LoVo (cell line): ENCODE data around the gene SRSF12.
A peak's percentile ranks its signal among the peaks of the same experiment; 100 is the strongest.
"Not testable (repeated sequence)": the region's sequence is repeated elsewhere in the genome, so short reads cannot be mapped to it uniquely, and the experiment has no call there.

Experiments used
- DNase-seq: peaks from one replicate; pipeline ENCODE4 v3.0.0-alpha.2; 2016; ENCODE audit warnings: low spot score

Gene SRSF12

DNA sequence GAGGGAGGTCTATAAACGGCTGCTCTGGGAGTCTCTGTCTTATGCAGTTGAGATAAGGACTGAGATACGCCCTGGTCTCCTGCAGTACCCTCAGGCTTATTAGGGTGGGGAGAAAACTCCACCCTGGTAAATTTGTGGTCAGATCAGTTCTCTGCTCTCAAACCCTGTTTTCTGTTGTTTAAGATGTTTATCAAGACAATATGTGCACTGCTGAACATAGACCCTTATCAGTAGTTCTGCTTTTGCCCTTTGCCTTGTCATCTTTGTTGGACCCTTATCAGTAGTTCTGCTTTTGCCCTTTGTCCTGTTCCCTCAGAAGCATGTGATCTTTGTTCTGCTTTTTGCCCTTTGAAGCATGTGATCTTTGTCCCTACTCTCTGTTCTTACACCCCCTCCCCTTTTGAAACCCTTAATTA is 10.4 kb upstream of the SRSF12 start:
- not testable (repeated sequence) for DNase-seq

DNA sequence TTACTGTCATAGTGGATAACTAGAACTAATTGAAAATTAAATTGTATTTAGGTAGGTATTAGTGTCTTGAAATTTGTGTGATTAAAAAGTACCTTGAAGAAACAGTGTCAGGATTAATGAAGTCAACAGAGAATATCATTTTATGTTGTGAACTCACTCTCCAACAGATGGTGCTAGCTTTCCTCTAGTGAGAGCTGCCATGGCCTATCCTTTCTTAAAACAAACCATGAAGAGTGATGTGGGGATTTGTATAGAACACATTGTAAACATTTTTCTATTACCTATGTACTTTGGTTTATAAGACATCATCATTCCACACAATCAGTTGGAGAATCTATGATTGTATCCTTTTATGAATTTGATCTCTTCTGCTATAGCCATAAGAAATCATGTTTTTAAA is 4.8 kb upstream of the SRSF12 start:
- DNase-seq = peak; percentile 49

DNA sequence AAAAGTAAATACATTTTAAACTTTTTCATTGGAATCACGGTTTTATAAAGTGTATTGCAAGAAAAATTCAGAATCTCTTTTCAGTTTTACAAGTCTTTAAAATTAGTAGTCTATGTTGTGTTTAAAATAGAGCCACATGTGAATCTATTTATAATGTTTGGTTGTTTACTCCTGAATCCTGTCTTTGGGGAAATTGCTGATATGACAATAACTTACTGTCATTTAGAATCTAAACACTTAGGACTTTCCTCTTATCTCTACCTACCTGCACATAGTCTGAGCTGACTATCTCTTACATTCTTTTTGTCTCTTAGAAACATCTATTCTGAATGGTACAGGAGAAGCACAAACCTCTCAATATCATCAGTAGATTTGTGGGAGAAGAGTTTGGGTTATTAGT is 4.1 kb upstream of the SRSF12 start:
- no peak for DNase-seq

- DNase-seq = no peak
Measured at GRCh38 chr6:89120371-89120770, 2.5 kb upstream of the SRSF12 start.

GRCh38 chr6:89118931-89119330 is 1.1 kb upstream of the SRSF12 start:
- no peak for DNase-seq

DNA sequence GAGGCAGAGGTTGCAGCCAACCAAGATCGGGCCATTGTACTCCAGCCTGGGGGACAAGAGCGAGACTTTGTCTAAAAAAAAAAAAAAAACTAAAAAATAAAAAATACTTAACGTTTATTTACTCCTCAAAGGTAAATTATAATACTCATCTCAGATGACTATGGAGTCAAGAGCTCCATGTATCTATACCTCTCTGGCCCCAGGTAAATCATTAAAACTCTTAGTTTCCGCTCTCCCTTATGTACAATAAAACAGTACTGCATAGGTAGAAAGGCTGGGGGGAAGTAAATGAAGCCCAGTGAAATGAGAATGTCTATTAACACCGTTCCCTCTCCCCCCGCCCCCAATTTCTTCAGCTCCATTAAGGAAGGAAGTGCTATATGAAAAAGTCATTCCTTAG is 1.2 kb downstream of the SRSF12 start:
- no peak for DNase-seq

DNA sequence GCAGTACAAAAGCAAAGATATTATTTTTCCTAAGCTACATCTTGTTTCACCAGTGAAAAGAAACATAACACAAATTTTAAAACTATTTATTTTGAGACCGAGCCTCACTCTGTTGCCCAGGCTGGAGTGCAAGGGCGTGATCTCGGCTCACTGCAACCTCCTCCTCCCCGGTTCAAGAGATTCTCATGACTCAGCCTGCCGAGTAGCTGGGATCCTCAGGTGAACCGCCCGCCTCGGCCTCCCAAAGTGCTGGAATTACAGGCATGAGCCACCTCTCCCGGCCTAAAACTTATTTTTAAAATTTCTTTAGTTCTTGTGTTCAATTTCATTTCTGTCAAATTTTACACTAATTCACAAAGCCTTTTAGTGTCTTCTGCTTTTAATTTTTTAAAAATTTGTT is 5.9 kb downstream of the SRSF12 start:
- no peak for DNase-seq

DNA sequence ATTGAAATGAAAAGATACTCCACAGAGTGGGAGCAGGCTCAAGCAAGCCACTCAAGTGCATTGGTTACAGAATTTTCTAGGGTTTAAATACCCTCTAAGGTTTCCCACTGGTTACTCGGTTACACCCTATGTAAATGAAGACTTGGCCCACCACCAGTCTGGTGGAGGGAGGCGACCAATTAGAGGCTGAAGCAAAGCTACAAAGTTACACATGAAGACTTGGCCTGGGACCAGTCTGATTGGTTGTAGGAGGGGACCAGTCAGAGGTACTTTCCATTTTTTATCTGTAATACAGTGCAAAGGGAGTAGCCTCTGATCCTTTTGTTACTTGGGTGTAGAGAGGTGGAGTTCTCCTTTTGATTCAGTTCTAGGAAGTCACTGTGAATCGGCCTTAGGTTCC is 7.6 kb downstream of the SRSF12 start:
- no peak for DNase-seq

GRCh38 chr6:89100114-89100513 is 17.8 kb downstream of the SRSF12 start:
- DNase-seq = no peak

GRCh38 chr6:89098461-89098860 is 19.4 kb downstream of the SRSF12 start:
- DNase-seq = no peak

DNA sequence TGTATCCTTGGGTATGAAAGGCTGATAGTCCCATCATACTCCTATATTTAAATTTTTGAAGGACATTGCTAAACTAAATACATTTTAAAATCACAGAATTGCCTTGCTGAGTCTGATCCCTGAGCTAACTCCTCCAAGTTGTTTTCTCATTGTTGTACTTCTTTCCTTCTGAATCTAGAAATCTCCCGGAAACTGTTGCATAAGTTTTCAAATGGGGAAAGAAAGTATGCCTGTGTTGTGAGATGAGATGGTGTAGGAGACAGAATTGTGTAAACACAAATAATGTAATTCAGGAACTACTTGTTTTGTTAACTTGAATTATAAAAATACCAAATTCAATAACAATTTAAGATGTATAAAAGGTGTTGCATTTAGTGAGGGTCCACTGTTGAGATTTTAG is 30.0 kb downstream of the SRSF12 start:
- DNase-seq = no peak

GRCh38 chr6:89085409-89086205 is 32.3 kb downstream of the SRSF12 start:
- DNase-seq = no peak

- no peak for DNase-seq
Measured at GRCh38 chr6:89084954-89085353, 32.9 kb downstream of the SRSF12 start.

DNA sequence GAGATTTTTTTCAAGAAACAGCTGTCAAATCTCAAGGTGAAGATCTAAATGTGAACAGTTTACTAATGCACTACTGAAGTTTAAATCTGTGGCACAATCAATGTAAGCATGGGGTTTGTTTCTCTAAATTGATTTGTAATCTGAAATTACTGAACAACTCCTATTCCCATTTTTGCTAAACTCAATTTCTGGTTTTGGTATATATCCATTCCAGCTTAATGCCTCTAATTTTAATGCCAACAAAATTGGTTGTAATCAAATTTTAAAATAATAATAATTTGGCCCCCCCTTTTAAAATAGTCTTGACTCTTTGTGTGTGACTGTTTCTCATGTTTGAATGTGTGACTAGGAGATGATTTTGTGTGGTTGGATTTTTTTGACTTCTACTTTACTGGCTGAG is 33.3 kb downstream of the SRSF12 start:
- DNase-seq = no peak

DNA sequence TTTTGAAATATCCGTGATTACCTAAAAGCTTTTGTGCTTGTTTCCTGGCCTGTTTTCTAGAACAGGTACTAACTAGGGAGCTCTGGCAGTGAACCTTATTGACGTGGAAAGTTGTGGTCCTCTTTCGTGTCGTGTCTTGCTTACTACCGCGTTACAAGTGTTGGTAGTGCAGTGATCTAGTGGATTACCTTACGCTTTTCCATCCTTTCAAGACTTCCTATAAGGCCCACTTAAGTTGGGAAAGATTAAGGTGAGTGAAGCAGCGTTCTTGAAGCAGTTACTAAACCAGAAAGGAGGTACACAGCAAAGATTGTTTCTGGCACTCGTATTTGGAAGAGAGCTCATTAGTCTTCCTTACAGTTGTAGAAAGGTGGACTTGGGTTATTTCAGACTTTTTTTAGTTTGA is 35.4 kb downstream of the SRSF12 start:
- no peak for DNase-seq

DNA sequence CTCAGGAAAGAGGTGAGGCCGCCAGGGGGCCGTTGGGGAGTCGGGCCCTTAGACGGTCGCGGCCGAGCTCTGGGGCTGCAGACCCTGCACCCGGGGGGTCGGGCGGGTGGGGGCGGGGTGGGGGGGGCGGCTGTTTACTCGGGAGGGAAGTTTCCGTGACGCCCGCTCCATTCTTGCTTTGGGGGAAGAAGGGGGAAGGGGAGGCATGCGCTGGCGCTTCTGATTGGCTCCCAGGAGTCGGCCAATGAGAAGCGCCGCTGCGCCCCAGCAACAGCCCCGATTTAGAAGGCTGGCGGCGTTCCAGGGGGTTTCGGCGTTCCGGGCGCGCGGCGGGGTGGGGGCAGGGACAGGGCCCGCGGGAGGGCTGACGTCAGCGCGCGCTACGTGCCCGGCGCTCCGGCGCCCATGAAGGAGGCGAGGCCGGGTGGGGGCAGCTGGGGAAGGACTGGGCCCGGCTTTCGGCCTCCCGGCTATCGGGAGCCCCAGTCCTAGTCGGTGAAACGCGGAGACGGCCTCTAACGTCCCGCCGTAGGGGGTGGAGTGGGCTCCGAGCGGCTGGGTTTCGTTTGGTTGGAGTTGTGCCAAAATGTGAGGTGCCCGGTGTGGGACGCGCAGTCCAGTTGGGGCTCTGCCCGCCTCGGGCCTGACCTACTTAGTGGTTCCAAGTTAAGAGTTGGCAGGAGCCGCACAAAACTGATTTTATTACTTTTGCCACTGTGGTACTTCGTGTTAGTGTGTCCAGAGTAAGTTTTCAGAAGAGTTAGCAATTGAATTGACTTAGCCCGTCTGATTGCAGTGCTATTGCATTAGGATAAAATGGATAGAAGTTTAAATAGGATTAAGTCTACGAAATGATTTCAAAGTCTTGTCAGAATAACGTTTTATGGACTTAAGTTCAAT is 36.2 kb downstream of the SRSF12 start:
- peak; percentile 97 for DNase-seq

DNA sequence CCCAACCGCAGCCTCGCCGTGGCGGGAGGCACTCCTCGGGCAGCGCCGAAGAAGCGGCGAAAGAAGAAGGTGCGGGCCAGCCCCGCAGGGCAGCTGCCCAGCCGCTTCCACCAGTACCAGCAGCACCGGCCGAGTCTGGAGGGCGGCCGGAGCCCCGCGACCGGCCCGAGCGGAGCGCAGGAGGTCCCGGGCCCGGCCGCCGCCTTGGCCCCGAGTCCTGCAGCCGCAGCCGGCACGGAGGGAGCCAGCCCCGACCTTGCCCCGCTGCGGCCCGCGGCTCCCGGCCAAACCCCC is 36.8 kb downstream of the SRSF12 start:
- peak; percentile 2 for DNase-seq

DNA sequence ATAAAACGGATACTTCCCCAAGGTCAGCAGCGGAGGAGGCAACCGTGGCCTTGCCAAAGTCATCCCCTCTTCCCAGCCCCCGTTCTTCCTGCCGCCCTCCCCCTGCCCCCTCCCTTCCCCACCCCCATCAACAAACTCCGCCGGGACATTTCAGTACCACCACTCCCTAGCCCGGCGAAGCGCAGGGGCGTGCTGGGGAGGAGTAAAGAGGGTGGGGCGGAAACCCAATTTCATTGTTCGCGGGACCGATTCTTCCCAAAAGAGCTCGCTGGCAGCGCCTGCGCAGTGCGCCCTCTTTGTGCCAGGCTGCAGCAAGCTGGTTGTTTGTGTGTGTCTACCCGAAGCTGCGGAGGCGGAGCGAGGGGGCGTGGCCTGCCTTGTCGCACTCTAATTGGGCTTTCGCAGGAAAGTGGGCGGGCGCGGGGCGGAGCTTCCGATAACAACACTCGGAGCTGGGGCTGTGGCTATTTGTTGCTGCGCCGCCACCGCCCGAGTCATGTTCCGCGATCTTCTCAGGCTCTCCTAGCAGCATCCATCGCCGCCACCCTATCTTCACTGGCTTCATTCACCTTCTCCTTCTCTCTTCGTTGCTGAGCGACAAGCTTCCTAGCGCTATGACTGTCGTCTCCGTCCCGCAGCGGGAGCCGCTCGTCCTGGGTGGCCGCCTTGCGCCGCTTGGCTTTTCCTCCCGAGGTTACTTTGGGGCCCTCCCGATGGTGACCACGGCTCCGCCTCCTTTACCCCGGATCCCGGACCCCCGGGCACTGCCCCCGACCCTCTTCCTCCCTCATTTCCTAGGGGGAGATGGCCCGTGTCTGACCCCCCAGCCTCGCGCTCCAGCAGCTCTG is 37.4 kb downstream of the SRSF12 start, which contains the start of gene PNRC1:
Gene PNRC1 (plus strand): TSS at position 471 of the 848 bp plus-strand sequence. CDS start 144 bp downstream, at position 615.
- DNase-seq = peak; percentile 99

DNA sequence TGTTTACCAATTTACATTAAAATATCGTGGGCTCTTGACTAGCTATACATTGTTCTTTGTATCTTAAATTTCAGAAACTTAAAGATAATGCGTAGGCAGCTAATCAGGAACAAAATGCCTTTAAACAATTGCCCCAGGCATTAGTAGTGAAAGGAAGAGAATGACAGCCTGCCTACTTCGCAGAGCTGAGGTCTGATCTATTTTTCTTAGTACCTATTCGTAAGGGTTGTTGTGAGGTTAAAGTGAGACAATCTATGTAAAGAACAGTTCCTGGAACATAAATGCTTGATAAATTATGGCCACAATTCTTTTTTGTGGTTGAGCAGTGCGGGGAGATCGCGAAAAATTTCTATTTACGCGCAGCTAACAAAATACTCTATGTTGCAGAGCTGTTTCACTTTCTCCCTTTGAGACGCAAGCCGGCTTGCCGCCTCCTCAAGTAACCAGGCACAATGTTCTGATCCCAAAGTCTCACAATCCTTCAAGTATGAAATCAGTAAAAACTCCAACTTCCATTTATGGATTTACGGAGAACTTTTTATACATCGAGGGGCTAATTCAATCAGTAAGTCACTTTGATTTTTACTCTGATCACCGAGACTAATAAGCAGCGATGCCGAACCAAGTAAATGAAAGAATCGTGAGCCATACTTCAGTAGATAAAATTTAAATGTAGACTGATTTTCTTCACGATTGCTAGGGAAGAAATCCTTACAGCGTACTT is 38.2 kb downstream of the SRSF12 start:
- peak; percentile 26 for DNase-seq

DNA sequence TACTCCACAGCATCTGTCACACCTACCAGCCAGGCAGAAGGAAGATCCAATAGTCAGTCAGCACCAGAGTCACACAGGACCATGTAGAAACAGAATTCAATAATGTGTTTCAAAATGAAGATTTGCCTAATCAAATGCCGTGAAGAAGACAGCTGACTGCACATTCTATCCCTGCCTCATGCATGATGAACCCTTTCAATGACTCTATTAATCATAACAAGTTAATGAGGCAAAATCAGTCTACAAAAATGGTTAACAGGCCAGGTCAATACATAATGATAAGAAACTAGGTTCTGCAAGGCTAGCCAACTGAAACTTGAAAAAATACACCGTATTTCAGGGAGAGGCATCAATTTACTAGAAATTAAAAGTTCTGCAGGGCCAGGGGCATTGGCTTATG is 44.0 kb downstream of the SRSF12 start:
- DNase-seq = no peak

DNA sequence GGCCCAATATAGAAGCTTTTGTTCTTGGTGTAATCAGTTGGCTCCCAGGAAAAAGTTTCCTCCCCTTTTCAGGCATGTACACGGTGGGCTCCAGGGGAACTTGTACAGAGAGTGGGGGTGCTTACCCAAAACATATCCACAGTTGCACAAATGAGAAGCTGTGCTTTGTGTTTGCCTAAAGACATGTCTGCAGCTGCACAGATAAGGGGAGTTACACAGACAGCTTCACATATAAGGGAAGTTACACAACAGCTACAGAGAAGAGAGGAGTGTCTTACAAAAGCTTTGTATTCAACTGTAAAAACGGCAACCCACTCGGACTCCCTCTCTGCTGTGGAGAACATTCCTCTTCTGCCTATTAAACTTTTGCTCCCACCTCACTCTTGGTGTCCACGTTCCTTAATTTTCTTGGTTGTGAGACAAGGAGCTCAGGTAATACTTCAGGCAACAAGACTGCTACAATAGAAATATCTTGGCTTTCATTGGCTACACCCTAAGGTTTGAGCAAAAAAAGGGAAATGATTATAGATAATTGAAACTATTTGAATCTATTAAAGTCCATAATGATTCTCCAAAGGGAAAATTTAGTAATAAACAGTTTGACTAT is 44.8 kb downstream of the SRSF12 start:
- no peak for DNase-seq
